ENCODE results near the gene ARHGAP25. TPM values are rescaled to one million over a fixed set of nuclear protein-coding genes. Genes with fewer than 3 reads are reported as not detected.

The ARHGAP25 gene
- total RNA-seq, 1 donor from 2014 or later, result 5.8 TPM

DNA sequence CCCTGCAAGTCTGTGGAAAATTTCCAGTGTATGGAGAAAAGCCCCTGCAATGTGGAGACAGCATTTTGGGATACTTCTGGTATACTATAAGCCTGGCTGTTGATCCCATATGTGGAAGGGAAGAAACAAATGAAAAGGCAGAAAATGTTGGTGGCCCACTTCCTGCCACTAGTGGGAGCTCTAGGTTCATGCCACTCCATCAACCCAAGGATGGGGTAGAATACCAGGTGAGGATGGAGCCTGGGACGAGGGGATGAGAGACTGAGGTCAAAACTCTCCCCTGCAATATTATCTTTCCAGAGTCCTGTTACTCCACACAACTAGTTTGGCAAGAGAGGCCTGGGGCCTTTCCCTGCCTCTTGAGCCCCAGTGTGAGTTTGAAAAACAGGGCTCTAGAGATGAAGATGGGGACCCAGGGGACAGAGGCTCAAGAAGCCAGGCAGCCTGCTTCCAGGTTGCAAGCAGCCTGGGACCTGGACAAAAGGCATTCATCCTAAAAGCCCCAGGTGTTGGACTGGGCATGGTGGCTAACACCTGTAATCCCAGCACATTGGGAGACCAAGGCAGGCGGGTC lies 104.7 kb downstream of the ARHGAP25 start:
- H3K27ac Mint-ChIP-seq, result no peak overlapping the region
- Histone ChIP-seq H3K9me3 (ENCODE audit: low read depth) (no peaks in the 10 kb centered on the region), H3F3A (ENCODE audit: low read depth) (no peaks in the 10 kb centered on the region), H3K4me3 (no peak overlapping the region), H3K79me2 (ENCODE audit: low read depth) (no peaks in the 10 kb centered on the region), H3K4me1 (no peaks in the 10 kb centered on the region), H3K36me3 (no peaks in the 10 kb centered on the region), H2AFZ (replicated peaks) (no peak overlapping the region), H3K4me2 (no peak overlapping the region), H3K9ac (no peak overlapping the region), H3K27ac (no peak overlapping the region), H4K20me1 (ENCODE audit: low read depth) (no peaks in the 10 kb centered on the region), H3K27me3 (no peaks in the 10 kb centered on the region)
- TF ChIP-seq EZH2 (IDR thresholded peaks at IDR 0.05) (no peak), EZH2phosphoT487 (IDR thresholded peaks at IDR 0.05) (no peak), CTCF (IDR thresholded peaks at IDR 0.05) (peak; percentile 34)
- H3K9me3 Mint-ChIP-seq, result no peaks in the 10 kb centered on the region
- no peak for DNase-seq (ENCODE audit: low spot score)
- no peaks in the 10 kb centered on the region for H3K4me1 Mint-ChIP-seq
- no peaks in the 10 kb centered on the region for H3K36me3 Mint-ChIP-seq
- H3K27me3 Mint-ChIP-seq (ENCODE audit: insufficient read depth, low read depth), result peaks cover 2% of the 10 kb centered on the region
- H3K4me3 Mint-ChIP-seq, result no peak overlapping the region

- H3K79me2 ChIP-seq (ENCODE audit: low read depth), result no peaks in the 10 kb centered on the region
- no peaks in the 10 kb centered on the region for H4K20me1 ChIP-seq (ENCODE audit: low read depth)
- no peak overlapping the region for H3K9ac ChIP-seq
- no peak overlapping the region for H3K27ac ChIP-seq
- no peak overlapping the region for H3K4me3 ChIP-seq
- H3K4me2 ChIP-seq, result no peak overlapping the region
- Mint-ChIP-seq H3K36me3 (no peaks in the 10 kb centered on the region), H3K27me3 (ENCODE audit: insufficient read depth, low read depth) (no peaks in the 10 kb centered on the region), H3K9me3 (no peaks in the 10 kb centered on the region), H3K27ac (no peak overlapping the region), H3K4me1 (no peaks in the 10 kb centered on the region), H3K4me3 (no peak overlapping the region)
- DNase-seq (ENCODE audit: low spot score), result no peak
- no peaks in the 10 kb centered on the region for H3K27me3 ChIP-seq
- TF ChIP-seq CTCF (IDR thresholded peaks at IDR 0.05), result no peak
- TF ChIP-seq EZH2phosphoT487 (IDR thresholded peaks at IDR 0.05), result no peak
- no peak for TF ChIP-seq EZH2 (IDR thresholded peaks at IDR 0.05)
- no peaks in the 10 kb centered on the region for H3K9me3 ChIP-seq (ENCODE audit: low read depth)
- no peaks in the 10 kb centered on the region for H3K4me1 ChIP-seq
- no peak overlapping the region for H2AFZ ChIP-seq (replicated peaks)
- H3K36me3 ChIP-seq, result no peaks in the 10 kb centered on the region
- H3F3A ChIP-seq (ENCODE audit: low read depth), result no peaks in the 10 kb centered on the region
Observed at GRCh38 chr2:68845043-68845442, 110.4 kb downstream of the ARHGAP25 start.

DNA sequence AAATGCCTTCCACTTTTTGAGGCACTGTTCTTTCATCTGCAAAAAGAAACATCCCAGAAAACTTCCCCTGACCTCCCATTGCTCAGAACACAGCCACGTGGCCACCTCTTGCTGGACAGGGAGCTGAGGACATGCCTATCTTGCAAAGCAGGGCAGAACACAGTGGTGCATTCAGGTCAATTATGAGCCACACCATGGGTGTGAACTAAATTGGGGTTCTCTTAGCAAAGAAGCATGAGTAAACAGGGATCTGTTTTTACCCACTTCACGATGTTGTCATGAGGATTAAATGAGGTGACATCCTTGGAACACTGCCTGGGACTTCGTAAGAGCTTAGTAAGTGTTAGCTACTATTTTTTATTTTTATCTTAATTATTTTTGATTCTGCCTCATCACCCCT lies 111.5 kb downstream of the ARHGAP25 start:
- no peak overlapping the region for H3K4me3 Mint-ChIP-seq
- no peaks in the 10 kb centered on the region for H3K36me3 Mint-ChIP-seq
- TF ChIP-seq EZH2 (IDR thresholded peaks at IDR 0.05) (no peak), EZH2phosphoT487 (IDR thresholded peaks at IDR 0.05) (no peak), CTCF (IDR thresholded peaks at IDR 0.05) (no peak)

More for the DNA sequence above, 111.5 kb downstream of the ARHGAP25 start:
- H3K4me2 ChIP-seq, result no peak overlapping the region
- no peaks in the 10 kb centered on the region for H3K79me2 ChIP-seq (ENCODE audit: low read depth)
- no peaks in the 10 kb centered on the region for H3K27me3 ChIP-seq
- H3K4me1 ChIP-seq, result no peaks in the 10 kb centered on the region
- H3K36me3 ChIP-seq, result no peaks in the 10 kb centered on the region
- no peaks in the 10 kb centered on the region for H3K9me3 Mint-ChIP-seq
- H3K27me3 Mint-ChIP-seq (ENCODE audit: insufficient read depth, low read depth), result no peaks in the 10 kb centered on the region
- H2AFZ ChIP-seq (replicated peaks), result no peak overlapping the region
- H4K20me1 ChIP-seq (ENCODE audit: low read depth), result no peaks in the 10 kb centered on the region
- H3F3A ChIP-seq (ENCODE audit: low read depth), result no peaks in the 10 kb centered on the region
- no peaks in the 10 kb centered on the region for H3K9me3 ChIP-seq (ENCODE audit: low read depth)
- H3K4me1 Mint-ChIP-seq, result no peaks in the 10 kb centered on the region
- H3K27ac ChIP-seq, result no peak overlapping the region
- no peak overlapping the region for H3K4me3 ChIP-seq
- no peak for DNase-seq (ENCODE audit: low spot score)
- no peak overlapping the region for H3K27ac Mint-ChIP-seq
- H3K9ac ChIP-seq, result no peak overlapping the region
